ENCODE measurements around the gene MYO1A.

The MYO1A gene

GRCh38 chr12:57088354-57089270, 38.7 kb upstream of the MYO1A start, which contains the start of gene NAB2:
Gene NAB2 (plus strand): TSS chr12:57089114. CDS start chr12:57089272, 158 bp downstream.
- peak; percentile 98 to 99 for DNase-seq
- H3K27me3 ChIP-seq: no peaks in the 10 kb centered on the region
- intact Hi-C loops (cut with DNase I; ENCODE audit: low total_unique reads): no loop called here
- H3K4me1 ChIP-seq: peaks cover 8 to 52% (median 46%) of the 10 kb centered on the region in 4 donors
- H3K27ac ChIP-seq: peak within 1 kb of the TSS; percentile 99
- no peak for TF ChIP-seq CTCF (IDR thresholded peaks at IDR 0.05)
- H3K4me3 ChIP-seq: peak within 1 kb of the TSS; percentile 91 to 98
- no peaks in the 10 kb centered on the region for H3K9me3 ChIP-seq
- peaks cover 23 to 27% (median 27%) of the 10 kb centered on the region in 3 donors for H3K36me3 ChIP-seq

DNA sequence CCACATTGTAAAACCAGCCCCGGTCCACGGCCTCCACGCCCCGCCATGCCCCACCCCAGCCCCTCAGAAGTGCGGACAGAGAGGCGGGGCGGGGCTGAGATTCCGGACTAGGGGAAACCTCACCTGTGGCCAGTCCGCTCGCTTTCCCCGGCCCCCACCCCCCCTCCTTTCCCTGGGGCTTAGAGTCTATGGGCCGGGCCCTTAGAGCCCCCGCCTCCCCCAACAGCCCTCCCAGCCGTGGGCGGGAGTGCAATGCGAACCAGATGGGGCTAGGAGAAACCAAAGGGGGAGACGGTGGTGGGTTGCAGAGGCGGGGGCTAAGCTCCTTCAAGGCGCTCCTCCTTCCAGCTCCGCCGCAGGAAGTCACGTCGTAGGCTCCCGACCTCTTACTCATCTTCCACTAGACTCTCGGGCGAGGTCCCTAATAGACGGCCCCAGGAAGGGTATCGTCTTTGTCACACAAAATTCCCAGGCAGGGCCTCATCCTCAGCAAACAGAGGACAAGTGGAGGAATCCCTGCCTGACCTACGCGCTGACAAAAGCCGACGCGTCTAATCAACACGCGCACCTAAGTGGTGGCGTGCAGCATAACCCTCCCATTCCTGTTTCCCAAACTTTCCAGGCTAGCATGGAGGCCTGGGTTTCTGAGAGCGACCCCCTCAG, 37.9 kb upstream of the MYO1A start:
- Histone ChIP-seq H3K27me3 (no peaks in the 10 kb centered on the region), H3K36me3 (peaks cover 16 to 19% (median 19%) of the 10 kb centered on the region in 3 donors), H3K4me3 (peak overlapping the region; percentile 91 to 98), H3K4me1 (peaks cover 8 to 44% (median 38%) of the 10 kb centered on the region in 4 donors), H3K27ac (peak overlapping the region; percentile 99), H3K9me3 (no peaks in the 10 kb centered on the region)
- no peak for TF ChIP-seq CTCF (IDR thresholded peaks at IDR 0.05)
- intact Hi-C loops (cut with DNase I; ENCODE audit: low total_unique reads): no loop called here
- DNase-seq: peak; percentile 94 to 97

DNA sequence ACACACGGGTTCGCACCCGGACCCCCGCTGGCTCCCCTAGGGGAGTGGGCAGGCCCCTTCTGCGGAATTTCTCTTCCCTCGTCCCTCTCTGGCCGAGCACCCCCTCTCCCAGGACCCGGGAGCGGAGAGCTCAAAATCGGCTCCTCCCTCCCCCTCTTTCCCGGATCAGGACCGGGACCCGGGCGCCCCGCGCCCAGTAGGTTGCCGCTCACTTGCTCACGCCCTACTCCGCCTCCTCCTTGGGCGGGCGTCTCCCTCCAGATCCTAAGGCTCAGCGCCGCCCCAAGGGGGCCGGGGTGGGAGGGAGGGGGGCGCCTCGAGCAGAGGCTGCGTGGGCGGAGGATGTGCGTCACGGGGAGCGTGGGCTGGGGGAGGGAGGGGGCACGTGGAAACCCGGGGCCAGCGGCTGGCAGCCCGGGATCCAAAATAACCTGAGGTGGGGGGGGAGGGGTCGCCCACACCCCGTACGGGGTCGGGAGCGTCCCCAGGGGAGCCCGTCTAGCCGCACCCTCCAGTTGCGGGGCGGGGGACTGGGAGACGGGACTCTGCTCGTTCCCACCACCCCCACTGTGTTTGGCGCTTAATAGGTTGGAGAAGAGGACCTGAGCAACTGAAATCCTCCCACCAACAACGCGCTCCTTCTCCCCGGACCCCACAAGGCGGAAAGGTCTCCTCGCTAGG, 37.2 kb upstream of the MYO1A start:
- H3K27me3 ChIP-seq: no peaks in the 10 kb centered on the region
- peak overlapping the region; percentile 99 for H3K27ac ChIP-seq
- no peak for TF ChIP-seq CTCF (IDR thresholded peaks at IDR 0.05)
- H3K9me3 ChIP-seq: no peaks in the 10 kb centered on the region
- peak overlapping the region; percentile 91 to 98 for H3K4me3 ChIP-seq
- H3K36me3 ChIP-seq: peaks cover 9 to 12% (median 12%) of the 10 kb centered on the region in 3 donors
- H3K4me1 ChIP-seq: peaks cover 8 to 37% (median 31%) of the 10 kb centered on the region in 4 donors
- intact Hi-C loops (cut with DNase I; ENCODE audit: low total_unique reads): no loop called here
- DNase-seq: peak; percentile 95 to 98

GRCh38 chr12:57086493-57087009, 36.6 kb upstream of the MYO1A start:
- peak; percentile 12 to 21 for TF ChIP-seq CTCF (IDR thresholded peaks at IDR 0.05)
- intact Hi-C loops (cut with DNase I; ENCODE audit: low total_unique reads): no loop called here
- Histone ChIP-seq H3K27me3 (no peaks in the 10 kb centered on the region), H3K9me3 (no peaks in the 10 kb centered on the region), H3K4me1 (peaks cover 5 to 31% (median 25%) of the 10 kb centered on the region in 4 donors), H3K36me3 (peaks cover 3 to 6% (median 6%) of the 10 kb centered on the region in 3 donors), H3K27ac (peak overlapping the region; percentile 99), H3K4me3 (peak overlapping the region; percentile 91 to 98)
- DNase-seq: peak; percentile 77 to 86

DNA sequence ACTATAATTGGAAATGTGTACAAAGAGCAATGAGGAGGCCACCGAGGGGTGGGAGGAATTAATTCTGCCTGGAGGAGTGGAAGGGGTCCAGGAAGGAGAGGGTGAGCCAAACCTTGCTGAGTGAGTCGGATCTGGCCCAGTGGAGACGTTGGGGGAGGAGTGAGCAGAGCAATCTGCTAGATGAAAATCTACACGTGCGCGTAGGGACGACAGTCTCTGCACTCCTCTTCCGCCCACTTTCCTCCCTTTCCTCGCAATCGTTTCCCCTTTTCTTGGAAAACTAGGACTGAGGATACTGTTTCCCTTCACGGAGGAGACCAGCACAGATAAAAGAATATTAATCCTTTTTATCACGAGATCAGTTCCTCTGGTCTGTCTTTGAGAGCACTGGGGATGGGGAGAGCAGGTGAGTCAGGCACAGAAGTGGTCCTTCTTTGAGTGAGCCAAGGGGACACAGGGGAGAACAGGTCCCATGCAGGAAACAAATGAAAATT, 36.1 kb upstream of the MYO1A start:
- Histone ChIP-seq H3K4me1 (peaks cover under 1 to 26% (median 20%) of the 10 kb centered on the region in 4 donors), H3K27me3 (no peaks in the 10 kb centered on the region), H3K4me3 (peak overlapping the region; percentile 91 to 98), H3K27ac (peak overlapping the region; percentile 99), H3K9me3 (no peaks in the 10 kb centered on the region), H3K36me3 (peaks cover 0 to 1% (median under 1%) of the 10 kb centered on the region in 3 donors)
- intact Hi-C loops (cut with DNase I; ENCODE audit: low total_unique reads): no loop called here
- no peak for TF ChIP-seq CTCF (IDR thresholded peaks at IDR 0.05)
- DNase-seq: no peak

Data from tibial artery (tissue), 4 donors.